ENCODE measurements around the gene FNDC5. TPM values are rescaled to one million over a fixed set of nuclear protein-coding genes. Genes with fewer than 3 reads are reported as not detected.

The FNDC5 gene
- total and polyA plus RNA-seq, 4 donors = 0.43 to 10.5 (median 2.0) TPM

DNA sequence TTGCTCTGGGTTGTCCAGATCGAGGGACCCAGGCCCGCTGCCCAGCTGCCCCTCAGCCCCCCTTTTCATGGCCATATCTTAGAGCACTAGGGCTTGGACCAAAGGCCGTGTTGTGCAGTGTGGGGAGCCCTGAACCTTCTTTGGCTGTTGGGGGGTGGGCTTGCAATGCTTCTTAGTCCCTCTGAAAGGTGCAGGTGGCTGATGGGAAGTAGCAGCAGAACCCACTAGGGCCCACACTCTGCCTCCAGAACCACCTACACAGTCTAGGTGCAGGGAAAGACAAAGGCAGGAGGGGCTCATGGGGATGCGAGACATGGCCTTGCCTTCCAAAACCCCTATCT lies 13.3 kb upstream of the FNDC5 start:
- Histone ChIP-seq H3K9me3 (ENCODE audit: control insufficient read depth in 4 of 4, low read length in 3 of 4) (no peaks in the 10 kb centered on the region), H3K4me1 (ENCODE audit: control insufficient read depth in 4 of 4, insufficient read depth in 4 of 4, low read length in 3 of 4) (peaks cover 0 to 5% (median under 1%) of the 10 kb centered on the region in 4 donors), H3K4me3 (ENCODE audit: low read depth in 1 of 3, low read length in 3 of 3) (no peak overlapping the region), H3K27me3 (ENCODE audit: control insufficient read depth in 4 of 4, insufficient read depth in 4 of 4, low read length in 3 of 4) (peaks cover 0 to 12% (median 3%) of the 10 kb centered on the region in 4 donors), H3K36me3 (ENCODE audit: control insufficient read depth in 4 of 4, insufficient read depth in 3 of 4, low read depth in 1 of 4, low read length in 3 of 4) (no peaks in the 10 kb centered on the region), H3K9ac (ENCODE audit: low read depth in 1 of 2, low read length in 2 of 2) (no peak overlapping the region), H3K27ac (ENCODE audit: low read depth in 1 of 2, low read length in 2 of 2) (no peak overlapping the region)
- TF ChIP-seq JUND (IDR thresholded peaks at IDR 0.05) (no peak), YY1 (IDR thresholded peaks at IDR 0.05) (no peak), RXRA (IDR thresholded peaks at IDR 0.05) (no peak), EGR1 (IDR thresholded peaks at IDR 0.05; ENCODE audit: low read depth in 2 of 2) (no peak), FOXA1 (IDR thresholded peaks at IDR 0.05) (no peak), HNF4G (IDR thresholded peaks at IDR 0.05) (no peak), HNF4A (conservative IDR thresholded peaks at IDR 0.05) (no peak), TAF1 (conservative IDR thresholded peaks at IDR 0.05) (no peak), RAD21 (IDR thresholded peaks at IDR 0.05) (no peak)
- TF ChIP-seq, protein P1, sequence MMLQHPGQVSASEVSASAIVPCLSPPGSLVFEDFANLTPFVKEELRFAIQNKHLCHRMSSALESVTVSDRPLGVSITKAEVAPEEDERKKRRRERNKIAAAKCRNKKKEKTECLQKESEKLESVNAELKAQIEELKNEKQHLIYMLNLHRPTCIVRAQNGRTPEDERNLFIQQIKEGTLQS (IDR thresholded peaks at IDR 0.05) = no peak
- TF ChIP-seq, protein P2, sequence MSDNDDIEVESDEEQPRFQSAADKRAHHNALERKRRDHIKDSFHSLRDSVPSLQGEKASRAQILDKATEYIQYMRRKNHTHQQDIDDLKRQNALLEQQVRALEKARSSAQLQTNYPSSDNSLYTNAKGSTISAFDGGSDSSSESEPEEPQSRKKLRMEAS (IDR thresholded peaks at IDR 0.05) = no peak
- TF ChIP-seq, protein P3, sequence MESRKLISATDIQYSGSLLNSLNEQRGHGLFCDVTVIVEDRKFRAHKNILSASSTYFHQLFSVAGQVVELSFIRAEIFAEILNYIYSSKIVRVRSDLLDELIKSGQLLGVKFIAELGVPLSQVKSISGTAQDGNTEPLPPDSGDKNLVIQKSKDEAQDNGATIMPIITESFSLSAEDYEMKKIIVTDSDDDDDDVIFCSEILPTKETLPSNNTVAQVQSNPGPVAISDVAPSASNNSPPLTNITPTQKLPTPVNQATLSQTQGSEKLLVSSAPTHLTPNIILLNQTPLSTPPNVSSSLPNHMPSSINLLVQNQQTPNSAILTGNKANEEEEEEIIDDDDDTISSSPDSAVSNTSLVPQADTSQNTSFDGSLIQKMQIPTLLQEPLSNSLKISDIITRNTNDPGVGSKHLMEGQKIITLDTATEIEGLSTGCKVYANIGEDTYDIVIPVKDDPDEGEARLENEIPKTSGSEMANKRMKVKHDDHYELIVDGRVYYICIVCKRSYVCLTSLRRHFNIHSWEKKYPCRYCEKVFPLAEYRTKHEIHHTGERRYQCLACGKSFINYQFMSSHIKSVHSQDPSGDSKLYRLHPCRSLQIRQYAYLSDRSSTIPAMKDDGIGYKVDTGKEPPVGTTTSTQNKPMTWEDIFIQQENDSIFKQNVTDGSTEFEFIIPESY (IDR thresholded peaks at IDR 0.05) = no peak
- TF ChIP-seq, protein P4, sequence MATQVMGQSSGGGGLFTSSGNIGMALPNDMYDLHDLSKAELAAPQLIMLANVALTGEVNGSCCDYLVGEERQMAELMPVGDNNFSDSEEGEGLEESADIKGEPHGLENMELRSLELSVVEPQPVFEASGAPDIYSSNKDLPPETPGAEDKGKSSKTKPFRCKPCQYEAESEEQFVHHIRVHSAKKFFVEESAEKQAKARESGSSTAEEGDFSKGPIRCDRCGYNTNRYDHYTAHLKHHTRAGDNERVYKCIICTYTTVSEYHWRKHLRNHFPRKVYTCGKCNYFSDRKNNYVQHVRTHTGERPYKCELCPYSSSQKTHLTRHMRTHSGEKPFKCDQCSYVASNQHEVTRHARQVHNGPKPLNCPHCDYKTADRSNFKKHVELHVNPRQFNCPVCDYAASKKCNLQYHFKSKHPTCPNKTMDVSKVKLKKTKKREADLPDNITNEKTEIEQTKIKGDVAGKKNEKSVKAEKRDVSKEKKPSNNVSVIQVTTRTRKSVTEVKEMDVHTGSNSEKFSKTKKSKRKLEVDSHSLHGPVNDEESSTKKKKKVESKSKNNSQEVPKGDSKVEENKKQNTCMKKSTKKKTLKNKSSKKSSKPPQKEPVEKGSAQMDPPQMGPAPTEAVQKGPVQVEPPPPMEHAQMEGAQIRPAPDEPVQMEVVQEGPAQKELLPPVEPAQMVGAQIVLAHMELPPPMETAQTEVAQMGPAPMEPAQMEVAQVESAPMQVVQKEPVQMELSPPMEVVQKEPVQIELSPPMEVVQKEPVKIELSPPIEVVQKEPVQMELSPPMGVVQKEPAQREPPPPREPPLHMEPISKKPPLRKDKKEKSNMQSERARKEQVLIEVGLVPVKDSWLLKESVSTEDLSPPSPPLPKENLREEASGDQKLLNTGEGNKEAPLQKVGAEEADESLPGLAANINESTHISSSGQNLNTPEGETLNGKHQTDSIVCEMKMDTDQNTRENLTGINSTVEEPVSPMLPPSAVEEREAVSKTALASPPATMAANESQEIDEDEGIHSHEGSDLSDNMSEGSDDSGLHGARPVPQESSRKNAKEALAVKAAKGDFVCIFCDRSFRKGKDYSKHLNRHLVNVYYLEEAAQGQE (IDR thresholded peaks at IDR 0.05) = no peak
- no peak for DNase-seq (ENCODE audit: low spot score)
- 78% methylated on average over 4 of the region's 4 CpGs for WGBS

DNA sequence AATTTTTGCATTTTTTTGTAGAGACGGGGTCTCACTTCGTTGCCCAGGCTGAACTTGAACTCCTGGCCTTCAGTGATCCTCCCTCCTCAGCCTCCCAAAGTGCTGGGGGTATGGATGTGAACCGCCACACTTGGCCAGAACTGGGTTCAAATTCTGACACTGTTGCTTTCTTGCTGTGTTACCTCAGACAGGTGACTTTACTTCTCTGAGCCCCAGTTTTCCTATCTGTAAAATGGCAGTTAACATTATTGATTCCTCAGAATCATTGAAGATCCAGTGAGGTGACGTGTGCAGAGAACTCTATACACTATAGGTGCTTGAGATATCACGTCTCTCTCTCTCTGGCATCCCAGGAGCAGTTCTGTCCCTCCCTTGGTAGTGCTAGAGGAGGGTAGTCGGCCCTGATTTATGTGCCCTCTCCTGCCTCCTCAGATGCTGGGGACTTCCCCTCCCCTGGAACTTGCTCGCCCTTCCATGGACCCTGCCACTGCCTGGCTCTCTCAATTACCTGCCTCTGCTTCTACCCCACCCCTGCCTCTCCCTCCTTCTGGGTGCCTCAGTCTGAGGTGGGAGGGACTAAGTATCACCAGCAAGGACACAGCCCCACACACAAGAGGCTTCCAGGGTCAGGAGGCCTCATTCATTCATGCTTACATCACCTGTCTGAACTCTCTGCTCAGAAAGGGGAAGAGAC lies 12.8 kb upstream of the FNDC5 start:
- H3K27me3 ChIP-seq (ENCODE audit: control insufficient read depth in 4 of 4, insufficient read depth in 4 of 4, low read length in 3 of 4) = peaks cover 0 to 12% (median 3%) of the 10 kb centered on the region in 4 donors
- H3K4me1 ChIP-seq (ENCODE audit: control insufficient read depth in 4 of 4, insufficient read depth in 4 of 4, low read length in 3 of 4) = peaks cover 0 to 5% (median under 1%) of the 10 kb centered on the region in 4 donors
- no peak overlapping the region for H3K9ac ChIP-seq (ENCODE audit: low read depth in 1 of 2, low read length in 2 of 2)
- H3K9me3 ChIP-seq (ENCODE audit: control insufficient read depth in 4 of 4, low read length in 3 of 4) = no peaks in the 10 kb centered on the region
- 87% methylated on average over 7 of the region's 7 CpGs for WGBS
- H3K27ac ChIP-seq (ENCODE audit: low read depth in 1 of 2, low read length in 2 of 2) = no peak overlapping the region
- no peaks in the 10 kb centered on the region for H3K36me3 ChIP-seq (ENCODE audit: control insufficient read depth in 4 of 4, insufficient read depth in 3 of 4, low read depth in 1 of 4, low read length in 3 of 4)
- no peak overlapping the region for H3K4me3 ChIP-seq (ENCODE audit: low read depth in 1 of 3, low read length in 3 of 3)
- DNase-seq (ENCODE audit: low spot score) = no peak
- TF ChIP-seq TAF1 (conservative IDR thresholded peaks at IDR 0.05) (no peak), YY1 (IDR thresholded peaks at IDR 0.05) (no peak), RXRA (IDR thresholded peaks at IDR 0.05) (no peak), HNF4A (conservative IDR thresholded peaks at IDR 0.05) (no peak), FOXA2 (IDR thresholded peaks at IDR 0.05) (no peak), NR2F2 (IDR thresholded peaks at IDR 0.05) (no peak), SP1 (IDR thresholded peaks at IDR 0.05) (no peak), HNF4G (IDR thresholded peaks at IDR 0.05) (no peak), FOXA1 (IDR thresholded peaks at IDR 0.05) (no peak)
- TF ChIP-seq, protein P4 (IDR thresholded peaks at IDR 0.05) = no peak
- TF ChIP-seq, protein P5, sequence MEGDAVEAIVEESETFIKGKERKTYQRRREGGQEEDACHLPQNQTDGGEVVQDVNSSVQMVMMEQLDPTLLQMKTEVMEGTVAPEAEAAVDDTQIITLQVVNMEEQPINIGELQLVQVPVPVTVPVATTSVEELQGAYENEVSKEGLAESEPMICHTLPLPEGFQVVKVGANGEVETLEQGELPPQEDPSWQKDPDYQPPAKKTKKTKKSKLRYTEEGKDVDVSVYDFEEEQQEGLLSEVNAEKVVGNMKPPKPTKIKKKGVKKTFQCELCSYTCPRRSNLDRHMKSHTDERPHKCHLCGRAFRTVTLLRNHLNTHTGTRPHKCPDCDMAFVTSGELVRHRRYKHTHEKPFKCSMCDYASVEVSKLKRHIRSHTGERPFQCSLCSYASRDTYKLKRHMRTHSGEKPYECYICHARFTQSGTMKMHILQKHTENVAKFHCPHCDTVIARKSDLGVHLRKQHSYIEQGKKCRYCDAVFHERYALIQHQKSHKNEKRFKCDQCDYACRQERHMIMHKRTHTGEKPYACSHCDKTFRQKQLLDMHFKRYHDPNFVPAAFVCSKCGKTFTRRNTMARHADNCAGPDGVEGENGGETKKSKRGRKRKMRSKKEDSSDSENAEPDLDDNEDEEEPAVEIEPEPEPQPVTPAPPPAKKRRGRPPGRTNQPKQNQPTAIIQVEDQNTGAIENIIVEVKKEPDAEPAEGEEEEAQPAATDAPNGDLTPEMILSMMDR (IDR thresholded peaks at IDR 0.05; ENCODE audit: low read depth, low read length, missing input control) = no peak
- TF ChIP-seq, protein P3 (IDR thresholded peaks at IDR 0.05) = no peak
- TF ChIP-seq, protein P1 (IDR thresholded peaks at IDR 0.05) = no peak
